HepG2 (cell line): ENCODE measurements around the gene SKI. TPM values are rescaled to one million over a fixed set of nuclear protein-coding genes. Genes with fewer than 3 reads are reported as not detected.

ENCODE experiments used
- ATM ChIP-seq: fragments of 450-650 bp; IDR thresholded peaks from 2 replicates; pipeline ENCODE4 v1.7.1; 2017; ENCODE audit warnings: mild to moderate bottlenecking, borderline replicate concordance
- DMAP1 ChIP-seq: IDR thresholded peaks from 2 replicates; pipeline ENCODE4 v1.6.1; 2016
- E2F1 ChIP-seq: sonication (generic); formaldehyde crosslinking; IDR thresholded peaks from 2 replicates; pipeline ENCODE4 v1.5.0; 2020; ENCODE audit warnings: missing genetic modification reagents
- HES4 ChIP-seq: sonication (generic); formaldehyde crosslinking; IDR thresholded peaks from 2 replicates; pipeline ENCODE4 v1.9.0; 2021; ENCODE audit warnings: mild to moderate bottlenecking, missing genetic modification reagents, borderline replicate concordance
- HNRNPUL1 ChIP-seq: fragments of 200-400 bp; formaldehyde crosslinking; IDR thresholded peaks from 2 replicates; pipeline ENCODE4 v1.6.1; 2017; ENCODE audit warnings: low read depth, mild to moderate bottlenecking, low read length, moderate library complexity
- HOXD1 ChIP-seq: sonication (generic); formaldehyde crosslinking; IDR thresholded peaks from 2 replicates; pipeline ENCODE4 v1.5.0; 2020; ENCODE audit warnings: missing genetic modification reagents
- IKZF1 ChIP-seq: fragments of 450-650 bp; IDR thresholded peaks from 2 replicates; pipeline ENCODE4 v1.7.1; 2016
- IKZF4 ChIP-seq: sonication (generic); formaldehyde crosslinking; IDR thresholded peaks from 2 replicates; pipeline ENCODE4 v1.5.1; 2020; ENCODE audit warnings: borderline replicate concordance, mild to moderate bottlenecking, low read depth, missing genetic modification reagents; ENCODE audit errors: not compliant biosample characterization
- MBD4 ChIP-seq: IDR thresholded peaks from 2 replicates; pipeline ENCODE4 v1.6.1; 2012; ENCODE audit warnings: low read length, inconsistent platforms, borderline replicate concordance
- POLR2A ChIP-seq, 2 experiments: IDR thresholded peaks; 2 replicates each; pipeline ENCODE4 v1.6.1; 2011; ENCODE audit warnings: low read depth in 2 of 2, low read length in 2 of 2, mild to moderate bottlenecking in 1 of 2, moderate library complexity in 1 of 2; ENCODE audit not compliant: insufficient read depth in 1 of 2
- SIN3B ChIP-seq: fragments of 150-350 bp; IDR thresholded peaks from 2 replicates; pipeline ENCODE4 v1.6.1; 2014; ENCODE audit warnings: low read length
- SMARCC2 ChIP-seq: fragments of 450-650 bp; IDR thresholded peaks from 2 replicates; pipeline ENCODE4 v1.6.1; 2017; ENCODE audit warnings: antibody characterized with exemption, mild to moderate bottlenecking
- SMC3 ChIP-seq: IDR thresholded peaks from 2 replicates; pipeline ENCODE4 v1.6.1; 2011; ENCODE audit warnings: low read length, improper control_type of control experiment
- TOE1 ChIP-seq: sonication (generic); formaldehyde crosslinking; IDR thresholded peaks from 2 replicates; pipeline ENCODE4 v1.4.0; 2020; ENCODE audit warnings: mild to moderate bottlenecking, missing genetic modification reagents
- TOPORS ChIP-seq: sonication (generic); formaldehyde crosslinking; IDR thresholded peaks from 2 replicates; pipeline ENCODE4 v1.8.0; 2023; ENCODE audit warnings: mild to moderate bottlenecking, missing genetic modification reagents
- ZFP91 ChIP-seq: sonication (generic); formaldehyde crosslinking; IDR thresholded peaks from 2 replicates; pipeline ENCODE4 v1.9.0; 2022; ENCODE audit warnings: missing genetic modification reagents, mild to moderate bottlenecking, borderline replicate concordance
- ZNF431 ChIP-seq: sonication (generic); formaldehyde crosslinking; IDR thresholded peaks from 2 replicates; pipeline ENCODE4 v1.9.0; 2022; ENCODE audit warnings: missing genetic modification reagents, low read depth, mild to moderate bottlenecking, borderline replicate concordance
- ZNF660 ChIP-seq: sonication (generic); formaldehyde crosslinking; IDR thresholded peaks from 2 replicates; pipeline ENCODE4 v1.5.1; 2020; ENCODE audit warnings: mild to moderate bottlenecking, low read depth, missing genetic modification reagents, borderline replicate concordance
- ZNF710 ChIP-seq: sonication (generic); formaldehyde crosslinking; IDR thresholded peaks from 2 replicates; pipeline ENCODE4 v1.5.0; 2020; ENCODE audit warnings: mild to moderate bottlenecking, missing genetic modification reagents, borderline replicate concordance
- polyA plus RNA-seq, 8 experiments: library from polyadenylated mRNA; depleted of rRNA in 3 of 8; stranded (reverse) in 7 of 8; unstranded in 1 of 8; fragments of >200 nt; fragmentation: Illumina TruSeq in 4 of 8; extraction: Trizol in 4 of 8; gene quantifications; 2 replicates each; pipeline versions ENCODE4 v1.2.1 to v1.2.3, GENCODE V29; 2011 to 2016; ENCODE audit warnings: low read depth in 4 of 8, missing spikeins in 1 of 8, mixed read lengths in 1 of 8; ENCODE audit not compliant: insufficient read depth in 1 of 8
- total RNA-seq, 5 experiments: library from RNA; depleted of rRNA; stranded (reverse); fragments of >200 nt; fragmentation: Illumina TruSeq; extraction: Trizol; gene quantifications; 2 replicates each; pipeline ENCODE4 v1.2.3, GENCODE V29; 2016; ENCODE audit warnings: low read depth in 1 of 5
- TF ChIP-seq, protein P1 (sequence below): sonication (generic); formaldehyde crosslinking; IDR thresholded peaks from 2 replicates; pipeline ENCODE4 v1.5.0; 2020; ENCODE audit warnings: missing genetic modification reagents
- TF ChIP-seq, protein P2 (sequence below): IDR thresholded peaks from 2 replicates; pipeline ENCODE4 v1.6.1; 2016; ENCODE audit warnings: low read depth

SKI gene
- total and polyA plus RNA-seq, 2 of the 13 experiments (the other 11 are each of a cell fraction or from before 2014, with no cell fraction given), result 4.7 to 6.9 TPM

DNA sequence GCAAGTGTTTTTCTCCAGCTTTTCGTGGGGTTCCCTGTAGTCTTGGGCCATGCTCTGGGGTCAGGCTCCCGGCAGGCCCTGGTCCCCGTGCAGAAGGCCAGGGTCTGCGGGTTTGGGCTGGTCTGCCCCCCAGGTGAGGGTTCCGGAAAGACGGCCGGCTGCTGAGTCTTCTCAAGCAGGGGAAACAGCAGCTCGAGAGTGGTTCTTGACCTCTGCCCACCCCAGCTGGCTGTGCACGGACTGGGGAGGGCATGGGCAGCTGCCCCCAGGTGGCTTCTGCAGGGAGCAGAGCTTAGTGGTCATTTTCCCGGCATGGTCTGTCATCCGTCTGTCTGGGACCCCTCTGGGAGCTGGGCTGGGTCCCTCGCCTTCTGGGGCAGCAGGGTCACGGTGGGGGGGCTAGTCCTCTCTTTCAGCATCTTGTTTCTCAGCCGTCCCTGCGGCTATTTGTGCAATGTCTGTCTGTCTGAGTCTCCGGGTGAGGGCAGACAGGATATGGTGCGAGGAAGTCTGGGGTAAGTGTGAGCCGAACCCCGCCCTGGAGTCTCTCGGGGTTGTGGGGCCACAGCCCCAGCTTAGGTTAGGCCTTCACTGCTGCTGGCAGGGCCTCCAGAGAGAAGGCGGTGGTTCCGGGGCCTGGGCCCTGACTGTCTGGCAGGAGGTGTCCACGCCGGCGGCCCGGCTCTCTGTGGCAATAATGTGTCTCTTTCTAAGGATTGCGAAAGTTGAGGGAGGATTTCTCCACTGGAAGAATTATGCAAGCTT is 6.1 kb downstream of the SKI start (continued):
- TF ChIP-seq MBD4, result no peak
- peak; percentile 35; the same call in 1 of the 2 replicates for TF ChIP-seq SMC3
- TF ChIP-seq ZNF431 (CRISPR knock-in tag), result no peak
- no peak for TF ChIP-seq HNRNPUL1
- TF ChIP-seq SMARCC2, result no peak
- no peak for TF ChIP-seq HES4 (CRISPR knock-in tag)
- TF ChIP-seq HOXD1 (CRISPR knock-in tag), result no peak; the same call in 1 of the 2 replicates
- TF ChIP-seq IKZF4 (CRISPR knock-in tag), result no peak
- TF ChIP-seq TOE1 (CRISPR knock-in tag), result no peak
- TF ChIP-seq TOPORS (CRISPR knock-in tag), result no peak
- TF ChIP-seq, protein P1, sequence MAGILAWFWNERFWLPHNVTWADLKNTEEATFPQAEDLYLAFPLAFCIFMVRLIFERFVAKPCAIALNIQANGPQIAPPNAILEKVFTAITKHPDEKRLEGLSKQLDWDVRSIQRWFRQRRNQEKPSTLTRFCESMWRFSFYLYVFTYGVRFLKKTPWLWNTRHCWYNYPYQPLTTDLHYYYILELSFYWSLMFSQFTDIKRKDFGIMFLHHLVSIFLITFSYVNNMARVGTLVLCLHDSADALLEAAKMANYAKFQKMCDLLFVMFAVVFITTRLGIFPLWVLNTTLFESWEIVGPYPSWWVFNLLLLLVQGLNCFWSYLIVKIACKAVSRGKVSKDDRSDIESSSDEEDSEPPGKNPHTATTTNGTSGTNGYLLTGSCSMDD (CRISPR knock-in tag), result no peak
- TF ChIP-seq, protein P2, sequence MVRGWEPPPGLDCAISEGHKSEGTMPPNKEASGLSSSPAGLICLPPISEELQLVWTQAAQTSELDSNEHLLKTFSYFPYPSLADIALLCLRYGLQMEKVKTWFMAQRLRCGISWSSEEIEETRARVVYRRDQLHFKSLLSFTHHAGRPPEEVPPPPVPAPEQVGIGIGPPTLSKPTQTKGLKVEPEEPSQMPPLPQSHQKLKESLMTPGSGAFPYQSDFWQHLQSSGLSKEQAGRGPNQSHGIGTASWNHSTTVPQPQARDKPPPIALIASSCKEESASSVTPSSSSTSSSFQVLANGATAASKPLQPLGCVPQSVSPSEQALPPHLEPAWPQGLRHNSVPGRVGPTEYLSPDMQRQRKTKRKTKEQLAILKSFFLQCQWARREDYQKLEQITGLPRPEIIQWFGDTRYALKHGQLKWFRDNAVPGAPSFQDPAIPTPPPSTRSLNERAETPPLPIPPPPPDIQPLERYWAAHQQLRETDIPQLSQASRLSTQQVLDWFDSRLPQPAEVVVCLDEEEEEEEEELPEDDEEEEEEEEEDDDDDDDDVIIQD (CRISPR knock-in tag), result 0 out of 2 replicates have a peak, but pooled peaks have one; percentile 17
- TF ChIP-seq SIN3B, result no peak
- no peak for TF ChIP-seq POLR2A (IDR thresholded peaks at IDR 0.05; ENCODE audit: insufficient read depth in 1 of 2, low read depth in 2 of 2, low read length in 2 of 2)
- TF ChIP-seq ATM, result no peak
- peak; percentile 51; the same call in 1 of the 2 replicates for TF ChIP-seq ZFP91 (CRISPR knock-in tag)
- TF ChIP-seq ZNF660 (CRISPR knock-in tag), result no peak
- TF ChIP-seq E2F1 (CRISPR knock-in tag), result no peak
- TF ChIP-seq DMAP1, result peak; percentile 91
- TF ChIP-seq ZNF710, result peak; percentile 84
- TF ChIP-seq IKZF1, result no peak
